ENCODE measurements around the gene POU1F1.
"Not testable (repeated sequence)": the region's sequence is repeated elsewhere in the genome, so short reads cannot be mapped to it uniquely, and the experiment has no call there.

GRCh38 chr3:87305031-87305430 lies 28.6 kb upstream of the POU1F1 start:
- not testable (repeated sequence) for TF ChIP-seq CTCF (optimal IDR thresholded peaks at IDR 0.05 in 1 of 3, IDR thresholded peaks at IDR 0.05 in 1 of 3, conservative IDR thresholded peaks at IDR 0.05 in 1 of 3; ENCODE audit: extremely low read depth in 1 of 3, insufficient read depth in 2 of 3, low read length in 3 of 3); EZH2 (IDR thresholded peaks at IDR 0.05; ENCODE audit: low read length)

All from keratinocyte (primary cell).